Astrocyte of the spinal cord (primary cell): Measurements from ENCODE around the gene BBC3.

Experiments used
- DNase-seq: peaks from one replicate; pipeline ENCODE4 v3.0.0; 2011; ENCODE audit warnings: low read depth, low spot score
- H3K4me3 ChIP-seq: 2 replicates; pipeline ENCODE4 v1.5.1; 2011; ENCODE audit warnings: low read depth, mild to moderate bottlenecking, low read length, moderate library complexity
- in situ Hi-C: cut with HindIII; loops from 2 replicates; pipeline ENCODE4 v1.10.0; 2017; ENCODE audit warnings: low sequenced_read_pairs
- TF ChIP-seq, protein P1 (sequence below): IDR thresholded peaks from 2 replicates; pipeline ENCODE4 v1.5.1; 2012; ENCODE audit warnings: low read depth, mild to moderate bottlenecking, low read length, inconsistent platforms

The BBC3 gene

GRCh38 chr19:47226426-47227351 is 4.3 kb downstream of the BBC3 start:
- H3K4me3 ChIP-seq = peak overlapping the region; percentile 45
- DNase-seq = peak; percentile 49
- TF ChIP-seq, protein P1, sequence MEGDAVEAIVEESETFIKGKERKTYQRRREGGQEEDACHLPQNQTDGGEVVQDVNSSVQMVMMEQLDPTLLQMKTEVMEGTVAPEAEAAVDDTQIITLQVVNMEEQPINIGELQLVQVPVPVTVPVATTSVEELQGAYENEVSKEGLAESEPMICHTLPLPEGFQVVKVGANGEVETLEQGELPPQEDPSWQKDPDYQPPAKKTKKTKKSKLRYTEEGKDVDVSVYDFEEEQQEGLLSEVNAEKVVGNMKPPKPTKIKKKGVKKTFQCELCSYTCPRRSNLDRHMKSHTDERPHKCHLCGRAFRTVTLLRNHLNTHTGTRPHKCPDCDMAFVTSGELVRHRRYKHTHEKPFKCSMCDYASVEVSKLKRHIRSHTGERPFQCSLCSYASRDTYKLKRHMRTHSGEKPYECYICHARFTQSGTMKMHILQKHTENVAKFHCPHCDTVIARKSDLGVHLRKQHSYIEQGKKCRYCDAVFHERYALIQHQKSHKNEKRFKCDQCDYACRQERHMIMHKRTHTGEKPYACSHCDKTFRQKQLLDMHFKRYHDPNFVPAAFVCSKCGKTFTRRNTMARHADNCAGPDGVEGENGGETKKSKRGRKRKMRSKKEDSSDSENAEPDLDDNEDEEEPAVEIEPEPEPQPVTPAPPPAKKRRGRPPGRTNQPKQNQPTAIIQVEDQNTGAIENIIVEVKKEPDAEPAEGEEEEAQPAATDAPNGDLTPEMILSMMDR = no peak
- in situ Hi-C loops = no loop called here

DNA sequence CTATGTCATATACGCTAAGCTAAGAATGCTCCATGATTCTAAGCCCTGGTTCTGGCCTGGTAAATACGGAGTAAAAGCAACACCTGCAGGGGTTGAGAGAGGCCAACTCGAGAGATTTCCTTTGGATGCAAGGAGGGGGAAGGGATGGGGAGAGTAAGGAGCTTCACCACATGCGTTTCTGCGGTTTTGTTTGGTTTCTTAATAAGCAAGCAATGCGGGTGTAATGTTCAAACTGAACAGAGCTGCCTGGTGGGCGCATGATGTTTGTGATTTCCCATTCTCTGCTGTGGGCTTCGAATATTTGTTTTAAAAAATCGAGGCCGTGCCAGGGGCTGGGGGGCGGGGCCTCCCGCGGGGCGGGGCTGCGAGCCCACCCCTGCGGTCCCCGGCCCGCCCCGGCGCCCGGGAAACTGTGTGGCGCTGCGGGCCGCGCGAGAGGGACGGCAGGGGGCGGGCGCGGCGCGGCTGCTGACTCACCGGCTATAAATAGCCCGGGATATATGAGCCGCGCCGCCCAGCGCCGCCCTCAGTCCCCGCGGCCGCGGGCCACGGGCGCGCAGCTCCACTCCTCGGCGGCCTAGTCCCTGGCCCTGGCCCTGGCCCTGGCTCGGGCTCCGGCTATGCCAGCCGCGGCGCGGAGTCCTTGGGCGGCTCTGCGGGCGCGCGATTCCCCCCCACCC is 5.1 kb downstream of the BBC3 start:
- TF ChIP-seq, protein P1 = peak; percentile 3
- in situ Hi-C loops = no loop called here
- peak overlapping the region; percentile 25 for H3K4me3 ChIP-seq
- peak; percentile 89 for DNase-seq

DNA sequence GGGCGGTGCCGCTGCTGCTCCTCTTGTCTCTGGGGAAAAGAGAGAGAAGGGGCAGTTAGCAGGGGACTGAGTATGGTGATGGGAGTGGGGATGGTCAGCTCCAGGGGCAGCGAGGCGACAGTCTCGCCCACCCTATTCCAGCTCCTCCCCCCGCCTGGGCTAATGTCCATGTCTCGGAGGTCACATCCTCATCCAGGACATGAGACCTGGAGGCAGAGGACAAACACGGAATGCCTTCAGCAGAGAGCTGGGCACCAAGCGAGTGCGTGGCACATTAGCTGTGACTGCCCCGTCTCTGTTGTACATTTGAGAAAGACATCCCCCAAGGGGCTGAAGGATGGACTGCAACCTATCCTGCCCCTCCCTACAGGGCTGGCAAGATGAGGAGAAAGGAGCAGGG is 9.1 kb downstream of the BBC3 start:
- DNase-seq = no peak
- TF ChIP-seq, protein P1 = no peak
- H3K4me3 ChIP-seq = no peak overlapping the region
- in situ Hi-C loops = no loop called here

DNA sequence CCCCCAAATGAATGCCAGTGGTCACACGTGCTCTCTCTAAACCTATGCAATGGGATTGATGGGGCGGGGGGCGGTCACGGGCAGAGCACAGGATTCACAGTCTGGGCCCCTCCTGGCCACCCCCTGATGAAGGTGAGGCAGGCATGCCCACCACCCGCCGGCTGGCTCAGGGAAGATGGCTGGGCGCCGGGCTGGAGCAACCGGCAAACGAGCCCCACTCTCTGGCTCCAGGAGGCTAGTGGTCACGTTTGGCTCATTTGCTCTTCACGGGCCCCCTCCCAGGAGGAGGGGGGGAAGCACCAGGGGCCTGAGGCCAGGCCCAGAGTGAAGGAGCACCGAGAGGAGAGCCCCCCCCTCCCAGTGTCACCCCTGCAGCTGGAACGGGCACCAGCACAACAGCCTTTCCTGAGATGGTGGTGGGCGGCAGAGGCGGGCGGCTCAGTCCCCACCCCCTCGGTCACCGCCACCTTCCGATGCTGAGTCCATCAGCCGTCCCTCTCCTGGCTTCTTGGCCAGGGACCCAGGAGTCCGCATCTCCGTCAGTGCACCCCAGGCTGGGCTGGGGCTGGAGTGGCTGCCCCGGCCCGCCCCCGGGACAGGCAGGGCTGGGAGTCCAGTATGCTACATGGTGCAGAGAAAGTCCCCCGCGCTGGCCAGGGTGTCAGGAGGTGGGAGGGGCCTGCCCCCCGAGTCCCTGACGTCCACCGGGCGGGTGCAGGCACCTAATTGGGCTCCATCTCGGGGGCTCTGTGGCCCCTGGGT is 9.7 kb downstream of the BBC3 start:
- H3K4me3 ChIP-seq = no peak overlapping the region
- no peak for DNase-seq
- in situ Hi-C loops = no loop called here
- TF ChIP-seq, protein P1 = no peak

DNA sequence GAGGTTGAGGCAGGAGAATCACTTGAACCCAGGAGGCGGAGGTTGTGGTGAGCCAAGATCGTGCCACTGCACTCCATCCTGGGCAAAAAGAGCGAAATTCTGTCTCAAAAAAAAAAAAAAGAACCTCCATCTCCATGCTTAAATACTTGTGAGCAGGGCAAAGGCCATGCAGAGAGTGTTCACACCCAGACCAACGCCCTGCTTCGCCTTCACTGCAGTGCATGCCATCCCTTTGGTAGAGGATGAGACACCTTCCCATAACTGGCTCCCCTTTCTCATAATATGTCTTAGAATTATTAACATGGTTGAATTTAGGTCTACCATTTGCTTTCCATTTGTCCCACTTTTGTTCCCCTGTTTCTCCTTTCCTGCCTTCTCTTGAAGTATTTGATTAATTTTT is 15.4 kb downstream of the BBC3 start:
- TF ChIP-seq, protein P1 = no peak
- no peak overlapping the region for H3K4me3 ChIP-seq
- in situ Hi-C loops = no loop called here
- no peak for DNase-seq

DNA sequence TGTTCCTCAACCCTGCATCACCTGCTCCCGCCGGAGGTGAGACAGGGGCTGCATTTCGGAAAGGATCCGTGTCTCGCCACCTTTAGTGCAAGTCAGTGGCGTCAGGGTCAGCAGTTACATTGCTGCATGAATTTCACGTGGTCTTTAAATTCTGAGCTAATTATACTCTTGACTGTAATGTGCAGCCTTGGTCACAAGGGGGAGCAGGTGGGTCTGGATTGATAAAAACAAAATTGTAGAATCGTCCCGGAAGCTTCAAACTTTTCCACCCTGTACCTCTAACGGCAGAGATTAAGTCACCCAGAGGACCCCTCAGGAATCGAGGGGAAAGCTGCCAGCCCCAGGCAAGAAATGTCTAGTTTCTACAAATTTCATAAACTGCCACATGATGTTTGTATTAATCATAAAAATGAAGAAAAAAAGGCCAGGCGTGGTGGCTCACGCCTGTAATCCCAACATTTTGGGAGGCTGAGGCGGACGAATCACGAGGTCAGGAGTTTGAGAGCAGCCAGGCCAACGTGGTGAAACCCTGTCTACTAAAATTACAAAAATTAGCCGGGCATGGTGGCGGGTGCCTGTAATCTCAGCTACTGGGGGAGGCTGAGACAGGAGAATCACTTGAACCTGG is 20.2 kb downstream of the BBC3 start:
- in situ Hi-C loops = no loop called here
- peak; percentile 82 for DNase-seq
- H3K4me3 ChIP-seq = no peak overlapping the region
- TF ChIP-seq, protein P1 = peak; percentile 80
